ENCODE data around the gene CAPZB. TPM values are rescaled to one million over a fixed set of nuclear protein-coding genes. Genes with fewer than 3 reads are reported as not detected.

CAPZB gene
- total and polyA plus RNA-seq, 2 experiments from 2014 or later: 229 to 494 TPM

GRCh38 chr1:19315378-19316198, 169.8 kb downstream of the CAPZB start:
- Histone ChIP-seq H3K4me2 (ENCODE audit: unreplicated experiment) (no peak overlapping the region), H3K4me3 (no peak overlapping the region), H3K27ac (no peak overlapping the region), H3K36me3 (ENCODE audit: low read depth) (no peaks in the 10 kb centered on the region; the same call in 1 of the 2 replicates), H2AFZ (no peak overlapping the region), H3K9me3 (ENCODE audit: low read depth) (no peaks in the 10 kb centered on the region), H3K9ac (no peak overlapping the region), H4K20me1 (ENCODE audit: insufficient read depth) (no peaks in the 10 kb centered on the region; the same call in 1 of the 2 replicates), H3F3A (ENCODE audit: insufficient read depth) (0 out of 2 replicates have a peak, but pooled peaks cover 8% of the 10 kb centered on the region), H3K27me3 (replicated peaks; ENCODE audit: insufficient read depth) (no peaks in the 10 kb centered on the region), H3K79me2 (ENCODE audit: insufficient read depth) (peaks cover 31% of the 10 kb centered on the region), H3K9me2 (ENCODE audit: insufficient read depth) (no peaks in the 10 kb centered on the region), H3K4me1 (ENCODE audit: insufficient read depth) (peaks cover 14% of the 10 kb centered on the region)
- in situ Hi-C loops (cut with MboI): no loop called here
- DNase-seq: peak; percentile 59
- no peak for TF ChIP-seq EZH2phosphoT487 (IDR thresholded peaks at IDR 0.05; ENCODE audit: insufficient read depth, low read depth)
- no peak for TF ChIP-seq EZH2 (IDR thresholded peaks at IDR 0.05; ENCODE audit: insufficient read depth, poor library complexity, severe bottlenecking)
- 68 to 73% methylated on average over 17 of the region's 17 CpGs for WGBS, 2 experiments (ENCODE audit: low coverage in 1 of 2, low lambda C conversion rate in 2 of 2, missing lambda C conversion rate in 2 of 2)

DNA sequence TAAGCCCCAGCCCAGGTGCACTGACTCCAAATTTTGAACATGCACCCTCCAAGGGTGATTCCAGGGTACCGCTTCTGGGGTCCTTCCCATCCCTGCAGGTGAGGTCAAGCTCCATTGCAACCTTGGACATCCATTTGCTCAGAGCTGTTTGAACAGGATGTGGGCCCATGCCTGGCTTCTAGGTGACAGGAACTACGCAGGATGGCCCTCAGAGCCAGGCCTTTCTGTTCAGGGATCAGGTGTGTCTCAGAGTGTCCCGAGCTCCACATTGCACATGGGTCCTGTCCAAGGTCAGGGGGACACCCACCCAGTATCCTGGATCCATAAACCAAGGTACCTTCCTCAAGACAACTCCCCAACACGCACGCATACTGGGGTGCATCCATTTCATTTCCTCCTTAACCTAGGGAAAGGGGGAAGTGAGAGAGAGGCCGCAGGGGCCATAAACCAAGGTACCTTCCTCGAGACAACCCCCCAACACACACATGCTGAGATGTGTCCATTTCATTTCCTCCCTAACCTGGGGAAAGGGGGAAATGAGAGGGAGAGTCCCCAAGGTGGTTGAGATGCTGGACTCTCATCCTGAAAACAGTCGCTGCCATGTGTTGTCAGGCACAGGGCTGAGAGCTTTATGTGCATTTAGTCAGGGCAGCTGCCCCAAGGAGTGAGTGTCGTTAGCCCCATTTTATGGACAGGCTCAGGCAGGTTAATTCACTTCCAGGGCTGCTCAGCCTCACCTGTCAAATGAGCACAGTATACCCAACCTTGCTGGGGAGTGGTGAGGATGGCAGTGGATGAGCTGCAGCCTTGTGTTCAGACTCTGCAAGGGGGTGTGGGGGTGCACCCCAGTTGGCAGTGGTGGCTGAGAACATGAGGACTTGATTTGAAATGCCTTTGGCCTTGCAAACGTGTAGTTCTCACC, 171.1 kb downstream of the CAPZB start:
- H3K9me2 ChIP-seq (ENCODE audit: insufficient read depth): no peaks in the 10 kb centered on the region
- H3K4me3 ChIP-seq: no peak overlapping the region
- H3K9ac ChIP-seq: no peak overlapping the region
- DNase-seq: no peak
- peaks cover 16% of the 10 kb centered on the region for H3K4me1 ChIP-seq (ENCODE audit: insufficient read depth)
- H3K36me3 ChIP-seq (ENCODE audit: low read depth): no peaks in the 10 kb centered on the region; the same call in 1 of the 2 replicates
- TF ChIP-seq EZH2phosphoT487 (IDR thresholded peaks at IDR 0.05; ENCODE audit: insufficient read depth, low read depth) (no peak), EZH2 (IDR thresholded peaks at IDR 0.05; ENCODE audit: insufficient read depth, poor library complexity, severe bottlenecking) (no peak)
- H3K79me2 ChIP-seq (ENCODE audit: insufficient read depth): peaks cover 42% of the 10 kb centered on the region
- whole genome bisulfite sequencing, 2 experiments (ENCODE audit: low coverage in 1 of 2, low lambda C conversion rate in 2 of 2, missing lambda C conversion rate in 2 of 2): 89 to 93% methylated on average over 10 of the region's 10 CpGs
- no peaks in the 10 kb centered on the region for H3K27me3 ChIP-seq (replicated peaks; ENCODE audit: insufficient read depth)
- H3K9me3 ChIP-seq (ENCODE audit: low read depth): no peaks in the 10 kb centered on the region
- in situ Hi-C loops (cut with MboI): no loop called here
- H3K4me2 ChIP-seq (ENCODE audit: unreplicated experiment): no peak overlapping the region
- no peaks in the 10 kb centered on the region; the same call in 1 of the 2 replicates for H4K20me1 ChIP-seq (ENCODE audit: insufficient read depth)
- H3F3A ChIP-seq (ENCODE audit: insufficient read depth): 0 out of 2 replicates have a peak, but pooled peaks cover 8% of the 10 kb centered on the region
- no peak overlapping the region for H3K27ac ChIP-seq
- no peak overlapping the region for H2AFZ ChIP-seq

- H3F3A ChIP-seq (ENCODE audit: insufficient read depth): 0 out of 2 replicates have a peak, but pooled peaks cover 8% of the 10 kb centered on the region
- 0 out of 2 replicates have a peak overlapping the region, but pooled peaks have one; percentile 88 for H3K9ac ChIP-seq
- H2AFZ ChIP-seq: no peak overlapping the region
- H3K9me3 ChIP-seq (ENCODE audit: low read depth): no peaks in the 10 kb centered on the region
- WGBS, 2 experiments (ENCODE audit: low coverage in 1 of 2, low lambda C conversion rate in 2 of 2, missing lambda C conversion rate in 2 of 2): 75% methylated on average over 4 of the region's 4 CpGs
- H4K20me1 ChIP-seq (ENCODE audit: insufficient read depth): no peaks in the 10 kb centered on the region; the same call in 1 of the 2 replicates
- peaks cover 48% of the 10 kb centered on the region for H3K79me2 ChIP-seq (ENCODE audit: insufficient read depth)
- peak; percentile 35 for DNase-seq
- in situ Hi-C loops (cut with MboI): no loop called here
- no peaks in the 10 kb centered on the region for H3K9me2 ChIP-seq (ENCODE audit: insufficient read depth)
- TF ChIP-seq EZH2 (IDR thresholded peaks at IDR 0.05; ENCODE audit: insufficient read depth, poor library complexity, severe bottlenecking): no peak
- TF ChIP-seq EZH2phosphoT487 (IDR thresholded peaks at IDR 0.05; ENCODE audit: insufficient read depth, low read depth): no peak
- H3K27ac ChIP-seq: no peak overlapping the region
- no peaks in the 10 kb centered on the region; the same call in 1 of the 2 replicates for H3K36me3 ChIP-seq (ENCODE audit: low read depth)
- H3K4me1 ChIP-seq (ENCODE audit: insufficient read depth): peaks cover 19% of the 10 kb centered on the region
- H3K4me2 ChIP-seq (ENCODE audit: unreplicated experiment): peak overlapping the region; percentile 90
- H3K4me3 ChIP-seq: peak overlapping the region; percentile 82
- H3K27me3 ChIP-seq (replicated peaks; ENCODE audit: insufficient read depth): no peaks in the 10 kb centered on the region
These were observed 171.7 kb downstream of the CAPZB start for GRCh38 chr1:19313636-19313959.
